ENCODE data around the gene DNAJC5.
"Not testable (repeated sequence)": the region's sequence is repeated elsewhere in the genome, so short reads cannot be mapped to it uniquely, and the experiment has no call there.

DNA sequence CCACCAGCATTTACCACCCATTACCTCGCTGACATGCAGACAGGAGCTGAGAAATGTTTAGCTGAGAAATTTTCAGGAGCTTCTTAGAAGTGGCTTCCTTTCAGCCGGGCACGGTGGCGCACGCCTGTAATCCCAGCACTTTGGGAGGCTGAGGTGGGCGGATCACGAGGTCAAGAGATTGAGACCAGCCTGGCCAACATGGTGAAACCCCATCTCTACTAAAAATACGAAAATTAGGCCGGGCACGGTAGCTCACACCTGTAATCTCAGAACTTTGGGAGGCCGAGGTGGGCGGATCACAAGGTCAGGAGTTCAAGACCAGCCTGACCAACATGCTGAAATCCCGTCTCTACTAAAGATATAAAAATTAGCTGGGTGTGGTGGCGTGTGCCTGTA, 43.4 kb upstream of the DNAJC5 start:
- TF ChIP-seq, protein P1, sequence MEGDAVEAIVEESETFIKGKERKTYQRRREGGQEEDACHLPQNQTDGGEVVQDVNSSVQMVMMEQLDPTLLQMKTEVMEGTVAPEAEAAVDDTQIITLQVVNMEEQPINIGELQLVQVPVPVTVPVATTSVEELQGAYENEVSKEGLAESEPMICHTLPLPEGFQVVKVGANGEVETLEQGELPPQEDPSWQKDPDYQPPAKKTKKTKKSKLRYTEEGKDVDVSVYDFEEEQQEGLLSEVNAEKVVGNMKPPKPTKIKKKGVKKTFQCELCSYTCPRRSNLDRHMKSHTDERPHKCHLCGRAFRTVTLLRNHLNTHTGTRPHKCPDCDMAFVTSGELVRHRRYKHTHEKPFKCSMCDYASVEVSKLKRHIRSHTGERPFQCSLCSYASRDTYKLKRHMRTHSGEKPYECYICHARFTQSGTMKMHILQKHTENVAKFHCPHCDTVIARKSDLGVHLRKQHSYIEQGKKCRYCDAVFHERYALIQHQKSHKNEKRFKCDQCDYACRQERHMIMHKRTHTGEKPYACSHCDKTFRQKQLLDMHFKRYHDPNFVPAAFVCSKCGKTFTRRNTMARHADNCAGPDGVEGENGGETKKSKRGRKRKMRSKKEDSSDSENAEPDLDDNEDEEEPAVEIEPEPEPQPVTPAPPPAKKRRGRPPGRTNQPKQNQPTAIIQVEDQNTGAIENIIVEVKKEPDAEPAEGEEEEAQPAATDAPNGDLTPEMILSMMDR (IDR thresholded peaks at IDR 0.05) = not testable (repeated sequence)
- TF ChIP-seq EP300 (IDR thresholded peaks at IDR 0.05) = not testable (repeated sequence)
